GM12878 (cell line): Measurements from ENCODE around the gene ADAMTS1. TPM values are rescaled to one million over a fixed set of nuclear protein-coding genes. Genes with fewer than 3 reads are reported as not detected.

ENCODE experiments used
- ATAC-seq: fragments of 200-7000 bp; cut with Tn5 transposase; 3 replicates; pipeline ENCODE4 v1.9.1; 2020; ENCODE audit warnings: mild to moderate bottlenecking, moderate library complexity
- BruUV-seq: library from RNA; stranded (reverse); fragments of 400-500 nt; replicated peaks from 2 replicates; lab custom pipeline; 2021; lab: Mats Ljungman, UMichigan
- CTCF ChIA-PET: fragments of 300-600 bp; sonication (Branson Sonifier 250); formaldehyde crosslinking; extraction: SDS; loops from one replicate; lab custom pipeline; 2021; ENCODE audit warnings: inconsistent platforms; lab: Yijun Ruan, JAX
- POLR2A ChIA-PET: fragments of 350-600 bp; formaldehyde crosslinking; extraction: SDS; loops from one replicate; lab custom pipeline; 2021; ENCODE audit warnings: inconsistent platforms; lab: Charles Lee
- RAD21 ChIA-PET: fragments of 300-600 bp; sonication (Branson Sonifier 250); formaldehyde crosslinking; loops from one replicate; lab custom pipeline; 2023; ENCODE audit warnings: antibody characterized with exemption; ENCODE audit not compliant: unreplicated experiment; lab: Charles Lee
- SMC1A ChIA-PET: fragments of 300-600 bp; sonication (Branson Sonifier 250); formaldehyde crosslinking; loops from one replicate; lab custom pipeline; 2023; ENCODE audit not compliant: unreplicated experiment, uncharacterized antibody; lab: Charles Lee
- DNase-seq: peaks from one replicate; pipeline ENCODE4 v3.0.0-alpha.2; 2011; ENCODE audit warnings: low read depth, low spot score
- FAIRE-seq: peaks from 3 replicates; lab custom pipeline; 2011; peaks lifted over from hg19 to GRCh38; lab: Jason Lieb, UNC
- H2AFZ ChIP-seq: 2 replicates; pipeline ENCODE4 v1.6.0; 2011; ENCODE audit warnings: low read depth, low read length, control low read depth; ENCODE audit not compliant: control insufficient read depth
- H3K27ac ChIP-seq: 2 replicates; pipeline ENCODE4 v1.5.1; 2011; ENCODE audit warnings: control low read depth; ENCODE audit not compliant: control insufficient read depth, insufficient read depth
- H3K27me3 ChIP-seq, 2 experiments: replicated peaks in 1 of 2; 2 replicates each; pipeline versions ENCODE4 v1.6.0 to v1.6.1; 2011; ENCODE audit warnings: low read length in 1 of 2; ENCODE audit not compliant: control insufficient read depth in 2 of 2, insufficient read depth in 2 of 2
- H3K36me3 ChIP-seq, 2 experiments: 2 replicates each; pipeline ENCODE4 v1.5.1; 2011; ENCODE audit warnings: low read length in 1 of 2; ENCODE audit not compliant: control insufficient read depth in 2 of 2, insufficient read depth in 2 of 2
- H3K4me1 ChIP-seq: 2 replicates; pipeline ENCODE4 v1.6.1; 2011; ENCODE audit warnings: mild to moderate bottlenecking, low read length, moderate library complexity, mixed read lengths; ENCODE audit not compliant: control insufficient read depth, insufficient read depth
- H3K4me2 ChIP-seq: 2 replicates; pipeline ENCODE4 v1.6.0; 2011; ENCODE audit warnings: control low read depth; ENCODE audit not compliant: control insufficient read depth, insufficient read depth
- H3K4me3 ChIP-seq: fragments of 200-600 bp; sonication (generic); 2 replicates; pipeline ENCODE4 v1.5.1; 2016
- H3K79me2 ChIP-seq: 2 replicates; pipeline ENCODE4 v1.6.0; 2011; ENCODE audit warnings: low read length; ENCODE audit not compliant: control insufficient read depth, insufficient read depth
- H3K9ac ChIP-seq: 2 replicates; pipeline ENCODE4 v1.8.0; 2011; ENCODE audit warnings: low read length, control low read depth, mixed read lengths; ENCODE audit not compliant: control insufficient read depth, insufficient read depth
- H3K9me3 ChIP-seq: replicated peaks from 3 replicates; pipeline ENCODE4 v1.5.1; 2011; ENCODE audit warnings: mild to moderate bottlenecking, low read length; ENCODE audit not compliant: control insufficient read depth, insufficient read depth
- H4K20me1 ChIP-seq: 2 replicates; pipeline ENCODE4 v1.6.0; 2011; ENCODE audit not compliant: control insufficient read depth, insufficient read depth
- CEBPB ChIP-seq, 2 experiments: fragments of 150-350 bp in 1 of 2; IDR thresholded peaks; 2 replicates each; pipeline ENCODE4 v1.6.1; 2012 to 2014; ENCODE audit warnings: low read depth in 2 of 2, low read length in 2 of 2, borderline replicate concordance in 1 of 2, inconsistent platforms in 1 of 2
- EP300 ChIP-seq, 2 experiments: fragments of 150-350 bp in 1 of 2; IDR thresholded peaks; 2 replicates each; pipeline ENCODE4 v1.6.1; 2011 to 2012; ENCODE audit warnings: low read depth in 2 of 2, low read length in 2 of 2, borderline replicate concordance in 1 of 2, improper control_type of control experiment in 1 of 2, inconsistent platforms in 1 of 2; ENCODE audit not compliant: control insufficient read depth in 1 of 2
- PAX8 ChIP-seq: fragments of 450-650 bp; IDR thresholded peaks from 2 replicates; pipeline ENCODE4 v1.6.1; 2017; ENCODE audit warnings: mild to moderate bottlenecking, moderate library complexity
- WGBS: methylation state at CpG from one replicate; pipeline ENCODE4 v1.1.6; 2016; ENCODE audit warnings: low lambda C conversion rate; ENCODE audit not compliant: insufficient replicate concordance, insufficient coverage; ENCODE audit errors: missing lambda C conversion rate; 5-methylcytosine and 5-hydroxymethylcytosine counted together
- in situ Hi-C: fragments of 300-500 bp; cut with MboI; formaldehyde crosslinking; loops from 9 replicates; pipeline ENCODE4 v1.14.3; 2018; ENCODE audit warnings: mixed read lengths
- intact Hi-C: fragments of 100-400 bp; cut with micrococcal nuclease; formaldehyde crosslinking; loops from one replicate; pipeline ENCODE4 v1.14.2; 2022; ENCODE audit not compliant: unreplicated experiment
- polyA plus RNA-seq, 11 experiments: library from polyadenylated mRNA; depleted of rRNA in 4 of 11; unstranded in 6 of 11; stranded (reverse) in 5 of 11; fragments of >200 nt; fragmentation: Nextera tagmentation in 4 of 11; fragmentation: Illumina TruSeq in 1 of 11; extraction: Ambion mirVana in 4 of 11; extraction: Trizol in 1 of 11; gene quantifications; 1 replicate in 1 of 11; 2 replicates in 10 of 11; pipeline versions ENCODE4 v1.2.1 to v1.2.3, GENCODE V29; 2011 to 2016; ENCODE audit warnings: inconsistent platforms in 2 of 11, missing spikeins in 2 of 11, low read depth in 1 of 11
- total RNA-seq, 4 experiments: library from RNA; depleted of rRNA in 3 of 4; stranded (reverse); fragments of >200 nt in 3 of 4; fragmentation: Illumina TruSeq in 1 of 4; extraction: Trizol in 1 of 4; gene quantifications; 2 replicates each; pipeline versions ENCODE4 v1.2.1 to v1.2.3, GENCODE V29; 2013 to 2021
- TF ChIP-seq, protein P1 (sequence below): fragments of 450-650 bp; IDR thresholded peaks from 2 replicates; pipeline ENCODE4 v1.6.1; 2016; ENCODE audit warnings: mild to moderate bottlenecking
- TF ChIP-seq, protein P2 (sequence below): IDR thresholded peaks from 2 replicates; pipeline ENCODE4 v1.6.1; 2012; ENCODE audit warnings: low read depth, low read length, improper control_type of control experiment
- TF ChIP-seq, protein P3 (sequence below): fragments of 450-650 bp; formaldehyde crosslinking; IDR thresholded peaks from 2 replicates; pipeline ENCODE4 v1.5.0; 2022; ENCODE audit warnings: mild to moderate bottlenecking, missing genetic modification characterization

ADAMTS1 gene
- total and polyA plus RNA-seq, 10 of the 15 experiments (the other 5 are each of a cell fraction or from before 2014, with no cell fraction given) = 0.06 to 0.21 (median 0.08) TPM; not detected in 6

DNA sequence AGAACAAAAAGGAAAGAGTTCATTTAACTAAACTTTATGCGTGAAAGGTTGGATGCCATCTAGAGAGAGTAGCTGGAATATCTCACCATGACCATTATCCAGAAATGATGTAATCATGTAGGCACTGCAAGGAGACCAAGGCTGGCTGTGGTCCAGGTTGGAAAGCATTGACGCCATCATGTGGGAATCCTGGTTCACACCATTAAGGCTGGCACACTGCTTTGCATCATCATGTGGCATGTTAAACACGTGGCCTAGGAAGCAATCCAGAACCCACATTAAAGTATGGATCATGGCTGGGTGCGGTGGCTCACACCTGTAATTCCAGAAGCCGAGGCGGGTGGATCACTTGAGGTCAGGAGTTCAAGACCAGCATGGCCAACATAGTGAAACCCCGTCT, 4.3 kb downstream of the ADAMTS1 start (continued):
- TF ChIP-seq, protein P1, sequence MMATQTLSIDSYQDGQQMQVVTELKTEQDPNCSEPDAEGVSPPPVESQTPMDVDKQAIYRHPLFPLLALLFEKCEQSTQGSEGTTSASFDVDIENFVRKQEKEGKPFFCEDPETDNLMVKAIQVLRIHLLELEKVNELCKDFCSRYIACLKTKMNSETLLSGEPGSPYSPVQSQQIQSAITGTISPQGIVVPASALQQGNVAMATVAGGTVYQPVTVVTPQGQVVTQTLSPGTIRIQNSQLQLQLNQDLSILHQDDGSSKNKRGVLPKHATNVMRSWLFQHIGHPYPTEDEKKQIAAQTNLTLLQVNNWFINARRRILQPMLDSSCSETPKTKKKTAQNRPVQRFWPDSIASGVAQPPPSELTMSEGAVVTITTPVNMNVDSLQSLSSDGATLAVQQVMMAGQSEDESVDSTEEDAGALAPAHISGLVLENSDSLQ = no peak
- TF ChIP-seq, all 136 proteins: peak for 0

DNA sequence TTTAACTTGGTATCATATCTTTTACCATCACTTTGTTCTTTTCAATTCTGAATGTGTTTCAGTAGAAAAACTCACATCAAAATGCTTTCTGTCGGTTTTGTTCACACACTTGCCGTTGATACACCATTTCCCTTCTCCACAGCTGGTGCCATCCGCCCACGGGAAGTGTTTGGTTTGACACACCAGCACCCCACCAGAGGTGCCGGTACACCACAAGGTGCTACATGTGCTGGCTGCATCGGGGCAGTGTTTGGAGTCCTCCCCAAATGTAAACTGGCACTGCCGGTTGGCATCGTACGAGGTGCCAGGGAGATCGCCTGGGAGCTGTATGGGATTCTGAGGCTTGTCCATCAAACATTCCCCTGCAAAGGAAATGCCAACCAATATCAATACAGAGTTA, 5.0 kb downstream of the ADAMTS1 start:
- Histone ChIP-seq H3K9me3 (peaks cover 3% of the 10 kb centered on the region; the same call in 1 of the 3 replicates), H4K20me1 (no peaks in the 10 kb centered on the region), H3K4me2 (no peak overlapping the region), H3K79me2 (no peaks in the 10 kb centered on the region), H3K9ac (no peak overlapping the region), H3K4me3 (no peak overlapping the region), H3K36me3 (no peaks in the 10 kb centered on the region), H3K27me3 (no peaks in the 10 kb centered on the region), H2AFZ (no peak overlapping the region), H3K4me1 (no peaks in the 10 kb centered on the region), H3K27ac (no peak overlapping the region)
- DNase-seq (no peak), FAIRE-seq (no peak), ATAC-seq (no peak)
- TF ChIP-seq PAX8 (no peak), EP300 (IDR thresholded peaks at IDR 0.05; ENCODE audit: borderline replicate concordance in 1 of 2, control insufficient read depth in 1 of 2, low read depth in 2 of 2, low read length in 2 of 2) (no peak), CEBPB (IDR thresholded peaks at IDR 0.05; ENCODE audit: borderline replicate concordance in 1 of 2, low read depth in 2 of 2, low read length in 2 of 2) (no peak)
- TF ChIP-seq, protein P2, sequence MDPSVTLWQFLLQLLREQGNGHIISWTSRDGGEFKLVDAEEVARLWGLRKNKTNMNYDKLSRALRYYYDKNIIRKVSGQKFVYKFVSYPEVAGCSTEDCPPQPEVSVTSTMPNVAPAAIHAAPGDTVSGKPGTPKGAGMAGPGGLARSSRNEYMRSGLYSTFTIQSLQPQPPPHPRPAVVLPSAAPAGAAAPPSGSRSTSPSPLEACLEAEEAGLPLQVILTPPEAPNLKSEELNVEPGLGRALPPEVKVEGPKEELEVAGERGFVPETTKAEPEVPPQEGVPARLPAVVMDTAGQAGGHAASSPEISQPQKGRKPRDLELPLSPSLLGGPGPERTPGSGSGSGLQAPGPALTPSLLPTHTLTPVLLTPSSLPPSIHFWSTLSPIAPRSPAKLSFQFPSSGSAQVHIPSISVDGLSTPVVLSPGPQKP = no peak
- TF ChIP-seq, protein P3, sequence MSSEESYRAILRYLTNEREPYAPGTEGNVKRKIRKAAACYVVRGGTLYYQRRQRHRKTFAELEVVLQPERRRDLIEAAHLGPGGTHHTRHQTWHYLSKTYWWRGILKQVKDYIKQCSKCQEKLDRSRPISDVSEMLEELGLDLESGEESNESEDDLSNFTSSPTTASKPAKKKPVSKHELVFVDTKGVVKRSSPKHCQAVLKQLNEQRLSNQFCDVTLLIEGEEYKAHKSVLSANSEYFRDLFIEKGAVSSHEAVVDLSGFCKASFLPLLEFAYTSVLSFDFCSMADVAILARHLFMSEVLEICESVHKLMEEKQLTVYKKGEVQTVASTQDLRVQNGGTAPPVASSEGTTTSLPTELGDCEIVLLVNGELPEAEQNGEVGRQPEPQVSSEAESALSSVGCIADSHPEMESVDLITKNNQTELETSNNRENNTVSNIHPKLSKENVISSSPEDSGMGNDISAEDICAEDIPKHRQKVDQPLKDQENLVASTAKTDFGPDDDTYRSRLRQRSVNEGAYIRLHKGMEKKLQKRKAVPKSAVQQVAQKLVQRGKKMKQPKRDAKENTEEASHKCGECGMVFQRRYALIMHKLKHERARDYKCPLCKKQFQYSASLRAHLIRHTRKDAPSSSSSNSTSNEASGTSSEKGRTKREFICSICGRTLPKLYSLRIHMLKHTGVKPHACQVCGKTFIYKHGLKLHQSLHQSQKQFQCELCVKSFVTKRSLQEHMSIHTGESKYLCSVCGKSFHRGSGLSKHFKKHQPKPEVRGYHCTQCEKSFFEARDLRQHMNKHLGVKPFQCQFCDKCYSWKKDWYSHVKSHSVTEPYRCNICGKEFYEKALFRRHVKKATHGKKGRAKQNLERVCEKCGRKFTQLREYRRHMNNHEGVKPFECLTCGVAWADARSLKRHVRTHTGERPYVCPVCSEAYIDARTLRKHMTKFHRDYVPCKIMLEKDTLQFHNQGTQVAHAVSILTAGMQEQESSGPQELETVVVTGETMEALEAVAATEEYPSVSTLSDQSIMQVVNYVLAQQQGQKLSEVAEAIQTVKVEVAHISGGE = no peak
- ChIA-PET SMC1A (no interaction called here), POLR2A (no interaction called here), CTCF (interaction anchor here (2.1 to 2.4 kb wide), 2 partner anchors 8 to 1905 kb away, joined by 6 read pairs; no protein-coding TSS in a partner anchor), RAD21 (no interaction called here)
- in situ Hi-C loops = loop anchor here (5.0 kb wide), 1 partner anchor 1907 kb away; no protein-coding TSS in a partner anchor
- BruUV-seq = no TSS peak
- WGBS = 45% methylated on average over 10 of the region's 10 CpGs
- intact Hi-C loops = loop anchor here (10.0 kb wide), 1 partner anchor 1675 kb away; no protein-coding TSS in a partner anchor
